Gastrocnemius medialis (tissue), 4 donors: Measurements from ENCODE around the gene ASB18.

Source experiments
- CTCF ChIP-seq, 5 experiments: fragments of 450-650 bp in 3 of 5; fragments of 200-600 bp in 2 of 5; sonication (generic) in 2 of 5; IDR thresholded peaks in 4 of 5; conservative IDR thresholded peaks in 1 of 5; 1 replicate in 4 of 5; 2 replicates in 1 of 5; pipeline ENCODE4 v1.5.1; 2016 to 2019; ENCODE audit warnings: antibody characterized with exemption in 5 of 5, mild to moderate bottlenecking in 3 of 5, moderate library complexity in 3 of 5
- POLR2A ChIP-seq, 2 donors: fragments of 450-650 bp; IDR thresholded peaks; one replicate each; pipeline ENCODE4 v1.6.1; 2017; ENCODE audit warnings: antibody characterized with exemption in 2 of 2, mild to moderate bottlenecking in 2 of 2, moderate library complexity in 2 of 2

GRCh38 chr2:236240228-236240990 lies 23.8 kb downstream of the ASB18 start:
- TF ChIP-seq CTCF (IDR thresholded peaks at IDR 0.05 in 4 of 5, conservative IDR thresholded peaks at IDR 0.05 in 1 of 5) (no peak), POLR2A (IDR thresholded peaks at IDR 0.05) (peak; percentile 14 to 51)
